NCI-H524 treated with DMSO at 0.1 percent for 48 hours (cell line): ENCODE measurements around the gene IL1RAP.
A peak's percentile ranks its signal among the peaks of the same experiment; 100 is the strongest.

Experiments used
- DNase-seq: peaks from one replicate; lab custom pipeline; 2025; lab: John Stamatoyannopoulos, UW

The IL1RAP gene

GRCh38 chr3:190577225-190577624 is 63.3 kb downstream of the IL1RAP start:
- no peak for DNase-seq

GRCh38 chr3:190579514-190580137 is 65.7 kb downstream of the IL1RAP start:
- no peak for DNase-seq

DNA sequence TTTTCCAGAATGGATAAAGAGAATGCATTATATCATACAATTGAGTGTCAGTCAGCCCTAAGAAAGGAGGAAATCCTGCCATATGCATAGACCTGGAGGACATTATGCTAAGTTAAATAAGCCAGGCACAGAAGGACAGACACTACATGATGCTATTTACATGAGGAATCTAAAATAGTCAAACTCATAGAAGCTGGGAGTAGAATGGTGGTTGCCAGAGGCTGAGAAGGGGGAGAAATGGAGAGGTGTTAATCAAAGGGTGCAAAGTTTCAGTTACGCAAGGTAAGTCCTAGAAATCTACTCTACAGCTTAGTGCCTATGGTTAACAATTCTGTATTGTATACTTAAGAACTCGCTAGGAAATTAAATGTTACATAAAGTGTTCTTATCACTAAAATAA is 66.5 kb downstream of the IL1RAP start:
- DNase-seq: no peak

DNA sequence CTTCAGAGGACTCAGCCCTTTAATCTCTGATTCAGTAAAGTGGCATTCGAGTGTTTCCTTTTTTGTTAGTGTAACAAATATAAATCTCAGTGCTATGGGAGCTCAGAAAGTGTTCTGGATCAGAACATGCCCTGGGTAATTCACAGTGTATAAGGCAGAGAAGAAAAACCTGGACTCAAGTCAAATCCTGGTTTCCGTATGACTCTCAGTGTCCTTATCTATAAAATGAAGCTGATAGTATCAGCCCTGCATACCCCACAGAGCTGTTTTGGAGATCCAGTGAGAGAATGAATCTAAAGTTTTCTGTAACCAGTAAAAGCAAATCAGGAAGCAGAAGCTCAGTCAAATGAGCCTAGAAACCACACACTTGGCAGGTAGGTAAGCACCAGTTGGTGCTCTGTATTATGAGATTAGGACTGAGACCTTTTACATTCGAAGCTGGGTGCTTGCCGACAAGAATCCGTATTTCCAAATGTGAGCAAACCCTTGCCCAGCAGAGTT is 67.2 kb downstream of the IL1RAP start:
- DNase-seq: no peak

DNA sequence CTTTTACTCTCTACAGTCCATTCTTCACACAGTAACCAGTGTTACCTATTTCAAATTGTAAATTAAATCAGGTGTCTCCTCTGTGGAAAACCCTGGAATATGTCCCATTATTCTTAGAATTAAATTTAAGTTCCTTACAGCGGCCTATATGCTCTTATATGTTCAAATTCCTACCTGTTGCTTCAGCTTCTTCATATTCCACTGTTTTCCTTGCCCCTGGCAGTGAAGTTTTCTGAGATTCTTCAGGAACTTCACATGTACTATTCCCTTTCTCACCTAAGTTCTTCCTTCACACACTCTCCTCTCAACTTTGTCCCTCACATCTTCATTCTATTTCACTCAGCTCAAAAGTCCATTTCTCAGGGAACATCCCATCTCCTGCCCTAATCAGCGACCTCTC is 68.8 kb downstream of the IL1RAP start:
- DNase-seq: no peak

GRCh38 chr3:190585805-190586630 is 72.1 kb downstream of the IL1RAP start:
- DNase-seq: no peak

GRCh38 chr3:190586631-190587011 is 72.7 kb downstream of the IL1RAP start:
- no peak for DNase-seq

DNA sequence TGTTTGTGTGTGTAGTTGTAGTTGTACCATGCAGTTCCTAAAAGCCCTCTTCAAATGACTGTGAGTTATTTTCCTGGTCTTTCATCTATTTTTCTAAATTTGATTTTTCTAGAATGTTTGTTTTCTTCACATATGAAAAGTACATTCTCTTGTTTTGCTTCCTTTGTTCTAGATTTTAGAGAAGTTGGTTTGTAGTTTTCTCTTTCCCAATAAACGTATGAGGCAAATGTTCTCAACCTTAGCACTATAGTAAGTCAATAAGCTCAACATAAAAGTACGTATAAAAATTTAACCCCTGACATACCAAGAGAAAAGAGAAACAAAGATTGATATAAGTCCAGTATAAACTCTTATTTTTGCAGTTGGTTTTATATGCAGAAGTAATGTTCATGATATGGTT is 74.7 kb downstream of the IL1RAP start:
- DNase-seq: no peak

- no peak for DNase-seq
Measured at GRCh38 chr3:190589326-190589725, 75.4 kb downstream of the IL1RAP start.

DNA sequence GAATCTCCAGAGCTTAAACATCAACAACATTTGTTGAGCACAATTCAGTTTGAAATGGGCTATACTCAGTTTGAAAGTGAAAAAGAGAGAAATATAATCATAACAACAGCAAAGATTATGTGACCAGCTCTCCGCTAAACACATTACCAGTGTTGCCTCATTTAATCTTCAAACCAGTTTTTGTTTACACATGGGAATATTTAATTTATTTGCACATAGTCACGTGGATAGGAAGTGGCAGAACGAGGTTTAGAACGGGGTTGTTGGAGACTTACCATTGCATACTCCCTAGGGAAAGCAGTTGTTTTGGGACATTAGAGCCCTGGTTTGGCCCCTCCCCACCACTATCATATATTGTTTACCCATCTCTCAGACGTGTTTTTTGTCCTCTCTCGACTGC is 77.2 kb downstream of the IL1RAP start:
- no peak for DNase-seq

GRCh38 chr3:190593075-190593474 is 79.2 kb downstream of the IL1RAP start:
- no peak for DNase-seq

DNA sequence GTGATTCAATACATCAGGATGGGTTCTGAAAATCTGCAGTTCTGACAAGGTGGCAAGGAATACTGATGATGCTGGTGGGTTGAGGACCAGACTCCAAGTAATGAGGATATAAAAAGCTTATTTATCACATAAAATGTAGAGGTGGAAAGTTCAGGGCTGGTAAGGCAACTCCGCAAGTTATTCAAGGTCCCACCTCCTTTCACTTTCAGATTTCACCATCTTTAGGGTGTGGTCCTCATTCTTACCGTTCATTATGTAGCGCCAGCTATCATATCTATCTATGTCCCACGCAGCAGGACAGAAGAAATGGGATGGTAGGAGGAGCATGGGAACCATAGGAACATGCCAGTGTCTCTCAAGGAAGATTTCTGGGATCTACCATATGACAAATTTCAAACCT is 80.3 kb downstream of the IL1RAP start:
- no peak for DNase-seq

GRCh38 chr3:190595179-190595795 is 81.4 kb downstream of the IL1RAP start:
- no peak for DNase-seq

- peak; percentile 25 for DNase-seq
Measured at GRCh38 chr3:190595807-190596206, 81.9 kb downstream of the IL1RAP start.

DNA sequence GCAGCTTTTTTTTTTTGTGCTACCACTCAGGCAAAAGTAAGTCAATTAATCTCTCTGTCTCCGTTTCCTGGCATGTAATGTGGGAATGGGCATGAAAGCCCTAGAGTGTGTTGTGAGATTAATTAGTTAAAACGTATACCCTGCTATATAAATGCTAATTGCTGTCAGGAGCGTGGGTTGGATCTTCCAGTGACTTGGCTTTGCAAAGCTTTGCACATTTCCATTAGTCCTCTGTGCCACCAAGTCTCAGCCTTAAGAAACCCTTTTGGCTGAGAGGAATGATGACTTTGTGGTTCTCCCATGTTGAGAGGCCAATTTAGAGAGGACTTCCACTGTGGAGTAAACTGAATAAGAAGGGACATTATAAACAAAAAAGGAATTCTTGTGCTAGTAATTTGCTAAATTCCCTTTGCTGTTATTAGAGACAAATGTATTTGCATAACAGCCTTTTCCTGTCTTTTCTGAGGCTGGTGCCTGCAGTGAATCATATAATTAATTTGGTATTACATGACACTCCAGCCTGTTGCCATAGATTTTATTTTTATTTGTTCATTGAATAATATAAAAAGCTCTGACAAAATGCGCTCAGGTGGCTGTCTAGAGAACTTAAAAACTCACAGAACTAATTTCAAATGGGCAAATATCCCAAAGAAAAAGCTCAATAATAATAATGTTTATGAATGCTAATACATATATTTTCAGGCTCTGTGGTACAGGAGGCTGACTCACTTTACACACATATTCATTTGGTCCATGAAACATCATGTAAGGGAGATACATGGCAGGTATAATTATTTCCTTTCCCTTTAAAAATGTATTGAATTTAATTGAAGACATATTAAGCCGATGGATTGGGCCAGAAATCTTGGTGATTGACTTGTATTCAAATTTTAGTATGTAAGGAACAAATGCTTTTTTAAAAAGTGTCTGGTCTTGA is 82.7 kb downstream of the IL1RAP start:
- DNase-seq: no peak

- no peak for DNase-seq
Measured at GRCh38 chr3:190597291-190597690, 83.4 kb downstream of the IL1RAP start.

DNA sequence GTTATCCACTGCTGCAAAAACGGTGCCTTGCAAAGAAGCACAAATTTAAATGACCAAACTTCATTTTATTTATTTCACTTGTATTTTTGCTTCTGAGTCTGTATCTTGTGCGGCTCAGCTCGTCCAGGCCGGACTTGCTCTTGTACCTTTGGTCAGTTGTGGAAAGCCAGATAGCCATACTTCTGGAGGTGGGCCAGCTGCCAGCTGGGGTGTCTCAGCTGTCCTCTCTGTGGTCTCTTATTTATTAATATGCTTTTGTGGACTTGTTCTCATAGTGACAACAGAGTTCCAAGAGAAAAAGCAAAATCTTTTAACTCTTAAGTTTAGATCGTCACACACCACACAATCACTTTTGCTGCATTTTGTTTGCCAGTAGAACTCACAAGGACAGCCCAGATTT is 87.7 kb downstream of the IL1RAP start:
- no peak for DNase-seq

DNA sequence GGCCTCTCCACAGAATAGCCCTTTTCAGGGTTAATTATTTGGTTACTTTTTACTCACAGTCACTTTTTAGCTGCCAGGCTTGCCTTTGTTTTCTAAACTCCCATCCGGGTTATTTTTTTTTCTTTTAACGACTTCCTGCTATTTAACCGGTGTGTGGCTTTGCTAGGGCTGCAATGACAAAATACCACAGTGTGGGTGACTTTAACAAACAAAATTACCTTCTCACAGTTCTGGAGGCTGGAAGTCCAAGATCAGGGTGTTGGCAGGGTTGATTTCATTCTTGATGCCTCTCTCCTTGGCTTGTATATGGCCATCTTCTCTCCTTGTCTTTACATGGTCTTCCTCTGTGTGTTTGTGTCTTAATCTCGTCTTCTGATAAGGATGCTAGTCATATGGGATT is 91.5 kb downstream of the IL1RAP start:
- no peak for DNase-seq

GRCh38 chr3:190606596-190606995 is 92.7 kb downstream of the IL1RAP start:
- no peak for DNase-seq

DNA sequence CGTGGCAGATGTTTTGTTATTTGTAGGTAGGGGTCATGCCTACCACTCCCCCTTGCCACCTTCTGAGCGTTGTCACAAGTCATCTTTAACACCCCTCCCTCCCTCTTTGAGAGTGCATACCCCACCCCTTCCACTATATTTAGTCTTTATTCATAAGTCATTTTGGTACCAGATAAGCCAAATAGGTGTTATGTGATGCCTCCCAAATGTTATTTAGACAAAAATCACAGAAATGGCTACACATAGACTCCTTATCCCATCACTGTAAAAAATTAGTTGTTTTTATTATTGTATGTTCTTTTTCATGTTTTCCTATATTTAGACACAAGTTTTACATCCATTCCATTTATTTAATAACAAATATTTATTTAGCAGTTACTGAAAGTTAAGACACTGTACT is 93.1 kb downstream of the IL1RAP start:
- no peak for DNase-seq

DNA sequence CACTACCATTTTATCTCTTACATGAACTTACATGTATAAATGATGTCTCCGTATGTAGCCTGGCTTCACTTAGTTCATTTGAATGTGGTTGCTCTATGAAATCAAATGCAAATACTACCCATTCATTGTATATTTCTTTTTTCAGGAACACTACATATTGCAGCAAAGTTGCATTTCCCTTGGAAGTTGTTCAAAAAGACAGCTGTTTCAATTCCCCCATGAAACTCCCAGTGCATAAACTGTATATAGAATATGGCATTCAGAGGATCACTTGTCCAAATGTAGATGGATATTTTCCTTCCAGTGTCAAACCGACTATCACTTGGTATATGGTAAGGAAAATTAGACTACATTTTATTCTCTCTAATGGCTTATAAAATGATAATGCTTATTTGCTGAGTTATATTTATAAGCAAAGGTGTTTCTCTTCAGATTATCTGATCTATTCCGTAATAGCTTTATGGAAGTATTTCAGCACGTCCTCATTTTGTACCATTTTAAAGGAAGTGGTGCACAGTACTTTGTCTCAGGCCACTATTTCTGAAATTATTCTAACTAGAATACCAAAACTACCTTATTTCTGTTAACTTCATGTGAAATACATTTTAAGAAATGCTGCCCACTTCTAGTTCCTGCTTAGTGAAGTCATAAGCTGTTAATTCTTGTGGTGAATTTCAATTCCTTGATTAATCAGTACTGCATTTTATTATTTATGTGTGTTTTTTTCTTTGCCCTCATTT is 95.1 kb downstream of the IL1RAP start:
- no peak for DNase-seq
